SK-N-SH (cell line): ENCODE results near the gene TMA16.

Experiments
- NRF1 ChIP-seq: IDR thresholded peaks from 2 replicates; pipeline ENCODE4 v1.6.1; 2012; ENCODE audit warnings: low read depth, mild to moderate bottlenecking, low read length
- POLR2AphosphoS5 ChIP-seq: IDR thresholded peaks from 2 replicates; pipeline ENCODE4 v1.6.1; 2012; ENCODE audit warnings: low read depth, low read length

GRCh38 chr4:163542275-163542674 is 47.8 kb downstream of the TMA16 start:
- TF ChIP-seq POLR2AphosphoS5 = no peak
- no peak for TF ChIP-seq NRF1
